OCI-LY3 (cell line): Measurements from ENCODE around the gene NEDD4L.

Experiments
- CTCF ChIP-seq: fragments of 200-600, 300-600 bp; sonication (generic); IDR thresholded peaks from 2 replicates; pipeline ENCODE4 v1.5.1; 2014; ENCODE audit warnings: antibody characterized with exemption, low read length, low read depth
- EZH2phosphoT487 ChIP-seq: fragments of 200-600 bp; shearing (Covaris generic); IDR thresholded peaks from 2 replicates; pipeline ENCODE4 v1.6.1; 2018; ENCODE audit warnings: antibody characterized with exemption, mixed run types, low read depth

- no peak for TF ChIP-seq CTCF
- TF ChIP-seq EZH2phosphoT487: no peak
Observed at GRCh38 chr18:58205443-58206160, 161.6 kb downstream of the NEDD4L start.
